ENCODE measurements around the gene ASPSCR1.
A peak's percentile ranks its signal among the peaks of the same experiment; 100 is the strongest.

The ASPSCR1 gene

GRCh38 chr17:82013772-82014321, 36.4 kb downstream of the ASPSCR1 start:
- DNase-seq: no peak

DNA sequence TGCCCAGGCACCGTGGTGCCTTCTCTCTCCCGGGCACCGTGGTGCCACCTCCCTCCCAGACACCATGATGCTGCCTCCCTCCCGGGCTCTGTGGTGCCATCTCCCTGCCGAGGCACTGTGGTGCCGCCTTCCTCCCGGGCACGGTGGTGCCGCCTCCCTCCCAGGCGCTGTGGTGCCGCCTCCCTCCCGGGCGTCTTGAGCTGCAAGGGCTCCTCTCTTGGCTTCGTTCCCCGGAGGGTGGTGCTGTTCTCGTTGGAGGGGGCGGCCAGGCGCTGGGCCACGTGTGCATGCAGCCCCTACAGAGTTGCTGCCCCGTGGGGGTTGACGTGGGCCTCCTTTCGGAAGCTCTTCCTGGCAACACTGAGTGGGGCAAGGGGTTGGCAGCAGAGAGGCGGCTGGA, 37.0 kb downstream of the ASPSCR1 start:
- no peak for DNase-seq

DNA sequence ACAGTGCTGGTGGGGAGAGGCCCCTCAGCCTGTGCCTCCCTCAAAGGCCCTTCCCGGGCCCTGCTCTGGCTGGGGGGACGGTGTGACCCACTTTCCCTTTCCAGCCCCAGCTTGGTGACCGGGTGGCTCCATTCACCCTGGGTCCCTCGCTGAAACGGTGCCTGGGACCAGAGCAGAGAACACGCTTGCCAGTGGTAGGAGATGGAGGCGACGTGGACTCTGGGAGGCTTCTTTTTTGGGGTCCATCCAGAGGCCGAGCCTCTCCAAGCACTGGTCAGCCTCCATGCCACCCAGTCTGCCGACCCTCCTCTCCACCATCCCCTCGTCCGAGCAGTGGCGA, 37.5 kb downstream of the ASPSCR1 start:
- DNase-seq: no peak

DNA sequence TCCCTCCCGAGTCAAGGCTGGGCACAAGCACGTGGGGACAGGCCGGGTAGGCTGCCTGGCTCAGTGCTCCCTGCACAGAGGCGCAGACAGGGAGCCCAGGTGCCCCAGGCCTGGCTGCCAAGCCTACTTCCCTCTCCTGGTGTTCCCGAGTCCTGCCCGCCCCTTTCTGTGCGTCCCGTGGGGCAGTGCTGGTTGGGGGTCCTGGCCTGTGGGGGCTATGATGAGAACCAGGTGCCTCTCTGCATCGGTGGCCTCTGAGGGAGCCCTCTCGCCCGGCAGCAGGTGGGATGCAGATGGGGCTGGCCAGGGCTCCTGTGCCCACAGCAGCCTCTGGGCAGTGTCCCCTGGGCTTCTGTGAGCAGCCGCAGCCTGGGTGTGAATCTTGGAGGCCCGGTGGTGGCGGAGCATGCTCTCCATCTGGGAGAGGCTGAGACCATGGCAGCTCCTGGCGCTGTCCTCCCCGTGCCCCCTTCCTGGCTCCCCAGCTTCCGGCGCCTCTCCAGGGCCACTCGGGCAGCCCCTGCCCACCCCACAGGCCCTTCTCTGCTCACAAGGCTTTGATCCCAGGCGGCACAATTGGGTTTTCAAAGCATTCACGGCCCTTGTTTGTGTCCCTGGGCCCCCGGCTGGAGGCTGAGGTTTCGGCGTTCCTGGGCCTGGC, 38.0 kb downstream of the ASPSCR1 start:
- no peak for DNase-seq

GRCh38 chr17:82016061-82016874, 38.8 kb downstream of the ASPSCR1 start:
- DNase-seq: no peak

GRCh38 chr17:82016875-82017459, 39.5 kb downstream of the ASPSCR1 start:
- DNase-seq: no peak

DNA sequence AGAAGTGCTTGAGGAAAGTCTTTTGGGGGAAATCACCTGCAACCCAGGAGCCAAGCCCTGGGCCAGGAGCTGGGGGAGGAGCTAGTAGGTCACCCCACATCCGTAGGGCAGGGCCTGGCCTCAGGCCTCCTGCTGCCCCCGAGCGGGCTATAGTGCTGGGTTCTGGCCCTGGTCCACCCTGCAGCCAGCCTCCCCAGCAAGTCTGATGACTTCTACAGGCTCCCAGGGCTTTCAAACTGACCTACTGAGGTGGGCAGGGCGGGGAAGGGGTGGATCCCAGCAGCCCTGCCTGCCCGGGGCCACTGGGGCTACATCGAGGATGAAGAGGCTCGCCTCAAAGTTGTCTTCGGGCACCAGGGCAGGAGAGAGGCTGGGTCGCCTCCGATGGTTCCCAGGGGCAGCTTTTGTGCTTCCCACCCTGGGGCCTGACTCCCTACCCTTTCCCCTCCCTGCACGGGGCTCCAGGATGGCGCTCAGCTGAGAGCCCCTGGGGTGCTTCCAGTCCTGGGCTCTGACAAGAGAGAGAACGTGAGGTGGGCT, 40.3 kb downstream of the ASPSCR1 start:
- no peak for DNase-seq

GRCh38 chr17:82018152-82018988, 40.9 kb downstream of the ASPSCR1 start:
- DNase-seq: no peak

- no peak for DNase-seq
These were observed 41.7 kb downstream of the ASPSCR1 start for GRCh38 chr17:82018989-82019689.

DNA sequence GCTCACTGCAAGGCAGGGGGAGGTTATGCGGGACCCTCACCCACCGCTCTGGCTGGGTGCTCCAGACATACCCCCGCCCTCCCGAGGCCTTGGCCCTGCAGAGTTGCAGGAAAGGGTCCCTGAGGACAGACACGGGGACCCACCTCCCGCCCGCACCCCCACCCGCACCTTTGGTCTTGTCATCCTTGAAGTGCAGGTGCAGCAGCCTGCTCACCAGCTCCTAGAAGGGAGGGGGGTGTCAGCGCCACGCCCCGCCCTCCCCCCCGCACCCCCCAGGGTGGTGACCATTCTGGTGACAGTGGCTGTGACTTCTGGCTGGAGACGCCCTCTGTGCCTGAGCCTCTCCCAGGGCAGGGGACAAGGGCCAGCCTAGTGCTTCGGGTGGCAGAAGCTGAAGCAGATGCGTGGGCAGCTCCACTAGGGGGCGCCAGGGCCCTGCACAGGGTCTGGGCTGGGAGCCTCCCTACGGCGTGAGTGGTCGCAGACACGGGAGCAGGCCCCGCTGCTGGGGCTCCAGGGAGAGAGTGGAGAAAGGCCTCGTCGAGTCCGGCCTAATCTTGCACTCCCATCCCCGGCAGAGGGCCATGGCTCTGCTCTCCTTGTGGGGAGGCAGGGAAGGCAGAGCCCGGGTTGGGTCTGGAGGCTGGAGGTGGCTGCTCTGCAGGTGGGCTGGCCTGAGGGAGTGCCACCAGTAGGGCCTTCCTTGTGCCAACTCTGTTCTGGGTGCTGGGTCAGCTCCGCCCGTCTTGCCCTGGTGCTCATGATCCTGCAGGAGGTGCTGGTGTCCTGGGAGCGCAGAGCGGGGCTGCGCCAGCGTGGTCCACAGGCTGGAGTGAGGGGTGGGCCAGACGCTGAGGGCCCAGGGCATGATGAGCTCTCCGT, 42.5 kb downstream of the ASPSCR1 start:
- DNase-seq: peak; percentile 70

DNA sequence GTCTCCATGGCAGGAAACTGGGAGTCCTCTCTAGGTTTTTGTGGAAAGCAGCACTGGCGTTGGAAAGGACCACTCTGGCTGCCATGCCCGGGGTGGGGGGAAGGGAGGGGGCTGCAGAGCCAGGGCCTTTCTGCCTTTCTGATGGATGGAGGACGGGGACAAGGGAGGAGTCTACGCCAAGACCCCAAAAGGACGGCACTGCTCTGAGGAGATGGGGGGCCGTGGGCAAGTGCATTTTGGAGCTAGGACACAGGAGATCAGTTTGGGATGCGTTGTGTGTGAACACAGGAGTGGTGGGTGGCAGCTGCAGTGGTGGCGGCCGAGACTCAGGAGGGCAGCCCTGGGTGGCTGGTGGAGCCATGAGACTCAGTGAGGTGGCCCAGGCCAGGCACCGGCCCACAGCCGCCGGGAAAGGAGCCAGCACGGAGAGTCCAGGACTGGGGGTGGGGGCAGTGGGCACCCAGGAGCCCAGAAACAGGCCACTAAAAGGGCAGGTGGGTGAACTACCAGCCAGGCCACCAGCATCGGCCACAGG, 43.2 kb downstream of the ASPSCR1 start:
- no peak for DNase-seq

- DNase-seq: peak; percentile 58
These were observed 43.9 kb downstream of the ASPSCR1 start for GRCh38 chr17:82021107-82021899.

- no peak for DNase-seq
These were observed 44.5 kb downstream of the ASPSCR1 start for GRCh38 chr17:82021900-82022309.

DNA sequence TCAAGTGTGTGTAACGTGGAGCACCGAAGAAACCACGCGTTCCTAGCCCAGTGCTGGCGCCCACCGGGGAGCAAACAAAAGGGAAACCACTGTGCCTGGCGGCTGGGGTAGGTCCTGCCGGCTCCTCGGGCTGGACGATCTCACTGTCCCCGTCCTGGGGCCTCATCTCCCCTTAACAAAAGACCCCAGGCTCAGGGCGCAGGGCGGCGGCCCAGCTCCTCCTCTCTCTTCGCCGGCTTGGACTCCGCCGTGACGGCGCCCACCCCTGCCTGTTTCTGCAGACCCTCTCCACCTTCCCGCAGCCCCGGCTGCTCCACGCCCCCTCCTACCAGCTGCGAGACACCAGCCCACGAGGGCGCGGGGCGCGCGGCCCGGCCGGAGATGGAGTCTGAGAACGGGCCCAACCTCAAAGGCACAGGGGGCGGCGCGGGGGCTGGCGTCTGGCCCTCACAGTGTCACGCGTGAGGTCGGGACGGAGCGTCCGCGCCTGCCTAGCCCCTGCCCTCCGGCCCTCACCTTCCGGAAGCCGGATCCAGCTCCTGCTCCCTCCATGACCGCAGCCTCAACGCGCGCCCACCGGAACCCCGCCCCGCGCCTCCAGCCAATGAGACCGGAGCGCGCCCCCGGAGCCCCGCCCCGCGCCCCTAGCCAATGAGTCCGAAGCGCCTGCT, 45.0 kb downstream of the ASPSCR1 start, which contains the start of gene CENPX:
CENPX (minus strand) TSS at position 569 of the 671 bp plus-strand sequence; CDS start at position 552, 17 bp downstream.
- no peak for DNase-seq

DNA sequence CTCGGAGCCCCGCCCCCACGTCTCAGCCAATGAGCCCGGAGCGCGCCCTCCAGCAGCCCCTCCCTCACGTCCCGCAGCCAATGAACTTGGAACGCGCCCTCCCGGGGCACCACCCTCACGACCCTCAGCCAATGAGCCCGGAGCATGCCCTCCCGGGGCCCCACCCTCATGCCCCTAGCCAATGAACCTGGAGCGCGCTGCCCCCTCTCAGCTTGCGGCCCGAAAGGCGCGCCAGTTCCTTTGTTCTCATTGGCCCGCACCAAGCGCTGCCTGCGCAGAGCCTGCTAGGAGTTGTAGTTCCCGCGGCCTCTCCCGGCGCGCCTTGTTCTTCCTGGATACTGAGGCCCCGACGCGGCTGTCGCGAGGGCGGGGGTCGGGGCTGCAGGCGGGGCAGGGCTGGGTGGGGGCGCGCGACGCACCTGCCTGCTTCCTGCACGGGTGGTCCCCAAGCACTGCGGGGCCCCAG, 45.6 kb downstream of the ASPSCR1 start, which contains the start of gene LRRC45:
LRRC45 (plus strand) TSS at position 325 of the 466 bp plus-strand sequence. CDS start 339 bp downstream, outside the sequence.
- DNase-seq: peak; percentile 100

- peak; percentile 24 for DNase-seq
These were observed 46.2 kb downstream of the ASPSCR1 start for GRCh38 chr17:82023447-82024241.

GRCh38 chr17:82024859-82025258, 47.4 kb downstream of the ASPSCR1 start:
- no peak for DNase-seq

Data from stimulated activated CD4-positive, alpha-beta T cell treated with anti-CD3 and anti-CD28 coated beads, Interleukin-4, amount 100 ng/mL, for 1 hour (primary cell).